AG04449 (cell line): ENCODE results near the gene HERPUD1.

Experiments used
- CTCF ChIA-PET: fragments of 350-600 bp; formaldehyde crosslinking; extraction: SDS; loops from one replicate; lab custom pipeline; 2021; ENCODE audit warnings: antibody characterized with exemption; lab: Yijun Ruan, JAX
- POLR2A ChIA-PET: fragments of 400-600, 350-600 bp; formaldehyde crosslinking; extraction: SDS; loops from one replicate; lab custom pipeline; 2020; ENCODE audit warnings: antibody characterized with exemption, inconsistent platforms; lab: Yijun Ruan, JAX
- DNase-seq: peaks from one replicate; pipeline ENCODE4 v3.0.0-alpha.2; 2010; ENCODE audit warnings: low read depth, low spot score
- H3K4me3 ChIP-seq: 2 replicates; pipeline ENCODE4 v1.5.1; 2011; ENCODE audit warnings: low read depth, mild to moderate bottlenecking, control low read depth, low read length
- CTCF ChIP-seq: IDR thresholded peaks from one replicate; pipeline ENCODE4 v1.5.1; 2011; ENCODE audit warnings: mild to moderate bottlenecking, moderate library complexity, low read length, control low read depth, inconsistent platforms; ENCODE audit not compliant: insufficient read depth; ENCODE audit errors: missing control alignments

Gene HERPUD1

DNA sequence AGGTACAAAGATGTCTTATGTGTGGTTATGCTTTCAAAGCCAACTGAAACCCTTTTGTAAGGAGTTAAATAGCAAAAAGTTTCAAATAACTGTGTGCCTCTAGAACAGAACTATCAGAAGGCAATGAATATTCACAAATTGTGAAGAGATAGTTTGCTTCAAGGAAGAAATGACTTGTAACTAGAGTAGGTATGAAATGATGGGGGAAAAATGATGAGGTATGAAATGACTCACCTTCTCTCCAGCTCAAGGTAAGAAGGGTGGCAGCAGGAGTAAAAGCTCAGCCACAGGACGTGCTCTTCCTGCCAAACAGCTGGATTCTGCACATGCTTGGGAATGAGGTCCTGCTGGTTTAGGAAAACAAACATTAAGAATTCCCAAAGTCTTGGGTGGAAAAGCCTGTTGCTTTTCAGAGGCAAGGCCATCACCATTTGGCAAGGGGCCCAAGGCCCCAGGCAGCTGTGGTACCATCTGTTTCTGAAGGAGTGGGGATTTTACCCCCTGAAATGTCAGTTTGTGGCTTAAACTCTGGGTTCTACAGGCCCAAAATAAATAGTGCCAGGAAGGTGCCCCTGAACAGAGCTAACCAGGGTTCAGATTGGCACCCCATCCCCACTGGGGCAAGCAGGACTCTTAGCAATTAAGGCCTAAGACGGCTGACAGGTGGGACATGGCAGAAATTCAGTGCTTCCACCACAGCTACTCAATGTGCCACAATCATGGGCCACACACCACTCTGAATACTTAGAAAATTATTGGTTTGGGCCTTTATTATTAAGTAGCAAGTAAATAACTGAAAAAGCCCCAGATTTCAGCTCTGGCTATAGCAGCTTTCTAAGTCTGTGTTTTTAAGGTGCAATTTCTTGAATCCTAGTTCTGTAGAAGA, 13.3 kb downstream of the HERPUD1 start:
- no peak for TF ChIP-seq CTCF
- no peak overlapping the region for H3K4me3 ChIP-seq
- DNase-seq: no peak
- ChIA-PET POLR2A (interaction anchor here (2.1 to 2.9 kb wide), 2 partner anchors 8 to 12 kb away, joined by 7 read pairs; no protein-coding TSS in a partner anchor), CTCF (interaction anchor here (1.3 to 2.8 kb wide), 3 partner anchors 76 to 151 kb away, joined by 4 to 18 read pairs (median 5); no protein-coding TSS in a partner anchor)

DNA sequence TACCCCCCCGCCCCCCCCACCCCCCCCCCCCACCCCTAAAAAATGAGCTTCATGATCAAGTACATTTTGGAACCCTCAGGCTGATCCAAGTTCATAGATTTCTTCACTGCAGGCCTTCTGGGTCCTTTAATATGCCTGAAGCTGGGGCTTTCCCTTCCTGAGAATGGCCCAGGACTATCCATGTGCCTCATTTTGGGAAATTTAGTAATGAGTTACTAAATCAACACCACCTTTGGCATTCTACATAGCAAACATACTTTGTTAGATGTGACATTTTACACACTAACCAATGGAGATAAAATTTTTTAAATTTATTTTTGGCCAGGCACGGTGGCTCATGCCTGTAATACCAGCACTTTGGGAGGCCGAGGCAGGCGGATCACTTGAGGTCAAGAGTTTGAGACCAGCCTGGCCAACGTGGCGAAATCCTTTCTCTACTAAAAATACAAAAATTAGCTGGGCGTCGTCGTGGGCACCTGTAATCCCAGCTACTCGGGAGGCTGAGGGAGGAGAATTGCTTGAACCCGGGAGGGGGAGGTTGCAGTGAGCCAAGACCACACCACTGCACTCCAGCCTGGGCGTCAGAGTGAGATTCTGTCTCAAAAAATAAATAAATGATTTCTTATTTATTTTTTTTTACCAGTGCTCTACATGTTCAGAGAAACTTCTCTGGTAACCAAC, 14.0 kb downstream of the HERPUD1 start:
- CTCF ChIA-PET: interaction anchor here (1.3 to 2.8 kb wide), 3 partner anchors 77 to 152 kb away, joined by 4 to 18 read pairs (median 5); no protein-coding TSS in a partner anchor
- TF ChIP-seq CTCF: no peak
- no peak overlapping the region for H3K4me3 ChIP-seq

GRCh38 chr16:56946767-56947603, 15.0 kb downstream of the HERPUD1 start:
- H3K4me3 ChIP-seq: no peak overlapping the region
- DNase-seq: no peak
- ChIA-PET CTCF (interaction anchor here (1.4 to 2.0 kb wide), 5 partner anchors 15 to 154 kb away, joined by 3 to 12 read pairs (median 6); partner anchors contain the start of gene HERPUD1), POLR2A (interaction anchor here (0.6 to 2.9 kb wide), 7 partner anchors 8 to 53 kb away, joined by 3 to 8 read pairs (median 7); partner anchors contain the start of gene HERPUD1)
- TF ChIP-seq CTCF: no peak

More for the DNA sequence above, 14.0 kb downstream of the HERPUD1 start:
- DNase-seq: no peak
- POLR2A ChIA-PET: interaction anchor here (2.1 to 2.9 kb wide), 2 partner anchors 9 to 13 kb away, joined by 7 read pairs; no protein-coding TSS in a partner anchor

GRCh38 chr16:56947604-56947995, 15.7 kb downstream of the HERPUD1 start:
- no peak for TF ChIP-seq CTCF
- ChIA-PET POLR2A (interaction anchor here (0.6 to 2.9 kb wide), 6 partner anchors 9 to 52 kb away, joined by 3 to 8 read pairs (median 6); partner anchors contain the start of gene HERPUD1), CTCF (interaction anchor here (1.4 to 1.8 kb wide), 4 partner anchors 16 to 155 kb away, joined by 3 to 12 read pairs (median 6); partner anchors contain the start of gene HERPUD1)
- DNase-seq: no peak
- no peak overlapping the region for H3K4me3 ChIP-seq

DNA sequence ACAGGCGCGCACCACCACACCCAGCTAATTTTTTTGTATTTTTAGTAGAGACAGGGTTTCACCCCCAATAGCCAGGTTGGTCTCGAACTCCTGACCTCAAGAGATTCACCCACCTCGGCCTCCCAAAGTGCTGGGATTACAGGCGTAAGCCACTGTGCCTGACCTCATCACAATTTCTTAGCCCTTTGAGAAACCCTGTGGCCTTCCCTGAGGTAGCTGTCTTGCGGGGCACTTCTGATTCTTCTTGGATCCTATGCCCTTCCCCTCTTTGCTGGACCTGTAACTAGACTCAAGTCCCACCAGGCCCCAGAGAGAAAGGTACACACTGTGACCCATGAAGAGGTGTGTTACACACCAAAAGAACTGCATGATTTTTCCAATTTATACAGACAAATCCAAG, 16.3 kb downstream of the HERPUD1 start:
- no peak for TF ChIP-seq CTCF
- no peak overlapping the region for H3K4me3 ChIP-seq
- no peak for DNase-seq
- CTCF ChIA-PET: interaction anchor here (1.4 to 1.8 kb wide), 4 partner anchors 16 to 155 kb away, joined by 3 to 12 read pairs (median 6); partner anchors contain the start of gene HERPUD1
- POLR2A ChIA-PET: interaction anchor here (0.8 to 1.8 kb wide), 4 partner anchors 10 to 52 kb away, joined by 3 to 8 read pairs (median 6); partner anchors contain the start of gene HERPUD1
